T-cell (primary cell): ENCODE data around the gene CLSTN2. TPM values are rescaled to one million over a fixed set of nuclear protein-coding genes. Genes with fewer than 3 reads are reported as not detected.

Experiments used
- ATAC-seq, 4 experiments: fragments of 200-7000 bp in 3 of 4; fragments of 150-1000 bp in 1 of 4; cut with Tn5 transposase; replicated peaks in 1 of 4; 1 replicate in 3 of 4; 2 replicates in 1 of 4; pipeline ENCODE4 v1.10.0; 2021; ENCODE audit warnings: moderate library complexity in 3 of 4, mild to moderate bottlenecking in 2 of 4, moderate number of reproducible peaks in 1 of 4
- CTCF ChIA-PET, 2 donors: fragments of 300-600 bp; sonication (Branson Sonifier 250); formaldehyde crosslinking; loops; one replicate each; lab custom pipeline; 2022; ENCODE audit warnings: antibody characterized with exemption in 2 of 2; lab: Charles Lee
- POLR2A ChIA-PET, 2 donors: fragments of 300-600 bp; sonication (Branson Sonifier 250); formaldehyde crosslinking; loops; one replicate each; lab custom pipeline; 2022; ENCODE audit warnings: antibody characterized with exemption in 2 of 2; lab: Charles Lee
- DNase-seq, 35 experiments: peaks; one replicate each; pipeline versions ENCODE4 v3.0.0 to v3.0.0-alpha.2; 2013 to 2023
- H3K27ac ChIP-seq: one replicate; pipeline ENCODE4 v1.5.1; 2013; ENCODE audit warnings: low read length
- H3K27me3 ChIP-seq, 2 experiments: replicated peaks in 1 of 2; 1 replicate in 1 of 2; 2 replicates in 1 of 2; pipeline versions ENCODE4 v1.6.1 to v1.7.0; 2013; ENCODE audit warnings: low read length in 1 of 2, mixed read lengths in 1 of 2; ENCODE audit not compliant: control insufficient read depth in 2 of 2, insufficient read depth in 2 of 2; ENCODE audit errors: extremely low read depth in 1 of 2
- H3K36me3 ChIP-seq, 2 donors: 1 replicate in 1 of 2; 2 replicates in 1 of 2; pipeline versions ENCODE4 v1.6.1 to v1.7.0; 2013; ENCODE audit warnings: low read length in 1 of 2; ENCODE audit not compliant: control insufficient read depth in 2 of 2, insufficient read depth in 1 of 2; ENCODE audit errors: extremely low read depth in 1 of 2
- H3K4me1 ChIP-seq, 2 experiments: 1 replicate in 1 of 2; 2 replicates in 1 of 2; pipeline versions ENCODE4 v1.6.1 to v1.7.0; 2013; ENCODE audit warnings: low read length in 2 of 2, mixed read lengths in 1 of 2; ENCODE audit not compliant: insufficient read depth in 2 of 2, control insufficient read depth in 1 of 2; ENCODE audit errors: extremely low read depth in 1 of 2
- H3K4me3 ChIP-seq, 2 donors: 1 replicate in 1 of 2; 2 replicates in 1 of 2; pipeline versions ENCODE4 v1.5.1 to v1.7.0; 2013; ENCODE audit warnings: mild to moderate bottlenecking in 2 of 2, low read length in 1 of 2, moderate library complexity in 1 of 2; ENCODE audit not compliant: control insufficient read depth in 1 of 2; ENCODE audit errors: extremely low read depth in 1 of 2
- H3K9me3 ChIP-seq: 2 replicates; pipeline ENCODE4 v1.7.0; 2013
- H3K27ac Mint-ChIP-seq, 2 donors: one replicate each; pipeline ENCODE4 v1.8.0; 2020 to 2021; ENCODE audit warnings: mild to moderate bottlenecking in 2 of 2, mixed read lengths in 2 of 2
- H3K27me3 Mint-ChIP-seq, 2 donors: one replicate each; pipeline ENCODE4 v1.8.0; 2021 to 2022; ENCODE audit warnings: mixed read lengths in 2 of 2
- H3K36me3 Mint-ChIP-seq: one replicate; pipeline ENCODE4 v1.8.0; 2021; ENCODE audit warnings: mixed read lengths
- H3K4me1 Mint-ChIP-seq, 3 donors: one replicate each; pipeline ENCODE4 v1.8.0; 2020 to 2022; ENCODE audit warnings: mixed read lengths in 3 of 3, mild to moderate bottlenecking in 1 of 3
- H3K4me3 Mint-ChIP-seq, 3 donors: one replicate each; pipeline ENCODE4 v1.8.0; 2020 to 2022; ENCODE audit warnings: mild to moderate bottlenecking in 3 of 3, mixed read lengths in 3 of 3, moderate library complexity in 3 of 3
- H3K9me3 Mint-ChIP-seq, 3 donors: one replicate each; pipeline ENCODE4 v1.8.0; 2020 to 2022; ENCODE audit warnings: mixed read lengths in 3 of 3
- WGBS: methylation state at CpG from one replicate; pipeline ENCODE4 v1.1.5; 2013; ENCODE audit warnings: missing lambda C conversion rate; ENCODE audit not compliant: insufficient coverage; 5-methylcytosine and 5-hydroxymethylcytosine counted together
- total RNA-seq, 35 experiments: library from RNA in 6 of 35; stranded (reverse) in 6 of 35; fragments of 120-200 nt in 1 of 35; gene quantifications; one replicate each; pipeline versions ENCODE4 v1.2.1 to v1.2.4 and lab custom pipeline; 2013 to 2026

The CLSTN2 gene
- total RNA-seq, 5 donors from 2014 or later (not counting 1 experiment from before 2014, with no cell fraction given): under 0.01 to 0.12 (median 0.03) TPM; not detected in 2

GRCh38 chr3:140338916-140339315, 403.9 kb downstream of the CLSTN2 start:
- no peak for DNase-seq
- 68% methylated on average over 5 of the region's 6 CpGs for WGBS
- POLR2A ChIA-PET: no interaction called here
- H3K4me1 ChIP-seq: no peaks in the 10 kb centered on the region
- ATAC-seq: no peak
- Mint-ChIP-seq H3K27ac (no peak overlapping the region), H3K9me3 (no peaks in the 10 kb centered on the region), H3K4me3 (no peak overlapping the region), H3K27me3 (peaks cover 0 to 1% of the 10 kb centered on the region in 2 donors), H3K4me1 (no peaks in the 10 kb centered on the region), H3K36me3 (no peaks in the 10 kb centered on the region)
- no peaks in the 10 kb centered on the region for H3K36me3 ChIP-seq
- no peak overlapping the region for H3K4me3 ChIP-seq
- H3K9me3 ChIP-seq: no peaks in the 10 kb centered on the region
- no peak overlapping the region for H3K27ac ChIP-seq
- CTCF ChIA-PET: no interaction called here
- no peaks in the 10 kb centered on the region for H3K27me3 ChIP-seq

GRCh38 chr3:140341203-140341602, 406.2 kb downstream of the CLSTN2 start:
- ChIA-PET POLR2A (no interaction called here), CTCF (no interaction called here)
- no peaks in the 10 kb centered on the region for H3K27me3 Mint-ChIP-seq
- no peaks in the 10 kb centered on the region for H3K4me1 Mint-ChIP-seq
- H3K27ac ChIP-seq: no peak overlapping the region
- H3K9me3 ChIP-seq: no peaks in the 10 kb centered on the region
- ATAC-seq: no peak
- H3K4me3 ChIP-seq: no peak overlapping the region
- H3K9me3 Mint-ChIP-seq: no peaks in the 10 kb centered on the region
- no peaks in the 10 kb centered on the region for H3K4me1 ChIP-seq
- H3K36me3 ChIP-seq: no peaks in the 10 kb centered on the region
- H3K27me3 ChIP-seq: no peaks in the 10 kb centered on the region
- no peak overlapping the region for H3K4me3 Mint-ChIP-seq
- DNase-seq: no peak
- H3K36me3 Mint-ChIP-seq: no peaks in the 10 kb centered on the region
- H3K27ac Mint-ChIP-seq: no peak overlapping the region
- WGBS: 34% methylated on average over 5 of the region's 5 CpGs

GRCh38 chr3:140341817-140342403, 406.9 kb downstream of the CLSTN2 start:
- no peaks in the 10 kb centered on the region for H3K36me3 ChIP-seq
- H3K9me3 ChIP-seq: no peaks in the 10 kb centered on the region
- Mint-ChIP-seq H3K36me3 (no peaks in the 10 kb centered on the region), H3K9me3 (no peaks in the 10 kb centered on the region), H3K4me3 (no peak overlapping the region), H3K27ac (no peak overlapping the region), H3K4me1 (no peaks in the 10 kb centered on the region), H3K27me3 (no peaks in the 10 kb centered on the region)
- POLR2A ChIA-PET: no interaction called here
- no peaks in the 10 kb centered on the region for H3K4me1 ChIP-seq
- H3K27ac ChIP-seq: no peak overlapping the region
- no peak for DNase-seq
- no peak overlapping the region for H3K4me3 ChIP-seq
- H3K27me3 ChIP-seq: no peaks in the 10 kb centered on the region
- CTCF ChIA-PET: no interaction called here
- WGBS: 96% methylated on average over 3 of the region's 5 CpGs
- no peak for ATAC-seq

GRCh38 chr3:140342668-140343067, 407.7 kb downstream of the CLSTN2 start:
- POLR2A ChIA-PET: no interaction called here
- Histone ChIP-seq H3K4me3 (no peak overlapping the region), H3K4me1 (no peaks in the 10 kb centered on the region), H3K36me3 (no peaks in the 10 kb centered on the region), H3K27ac (no peak overlapping the region), H3K9me3 (no peaks in the 10 kb centered on the region), H3K27me3 (no peaks in the 10 kb centered on the region)
- Mint-ChIP-seq H3K4me3 (no peak overlapping the region), H3K27ac (no peak overlapping the region), H3K9me3 (no peaks in the 10 kb centered on the region), H3K4me1 (no peaks in the 10 kb centered on the region), H3K27me3 (no peaks in the 10 kb centered on the region), H3K36me3 (no peaks in the 10 kb centered on the region)
- 25% methylated on average over 1 of the region's 2 CpGs for WGBS
- ATAC-seq (no peak), DNase-seq (no peak)
- CTCF ChIA-PET: no interaction called here

GRCh38 chr3:140343211-140344081, 408.5 kb downstream of the CLSTN2 start:
- H3K27me3 ChIP-seq: no peaks in the 10 kb centered on the region
- no peaks in the 10 kb centered on the region for H3K36me3 ChIP-seq
- no peaks in the 10 kb centered on the region for H3K4me1 ChIP-seq
- no peaks in the 10 kb centered on the region for H3K4me1 Mint-ChIP-seq
- ChIA-PET POLR2A (no interaction called here), CTCF (no interaction called here)
- no peak for ATAC-seq
- H3K4me3 ChIP-seq: no peak overlapping the region
- no peaks in the 10 kb centered on the region for H3K9me3 Mint-ChIP-seq
- no peaks in the 10 kb centered on the region for H3K36me3 Mint-ChIP-seq
- H3K27me3 Mint-ChIP-seq: no peaks in the 10 kb centered on the region
- no peaks in the 10 kb centered on the region for H3K9me3 ChIP-seq
- H3K27ac Mint-ChIP-seq: no peak overlapping the region
- no peak for DNase-seq
- WGBS: 94% methylated on average over 5 of the region's 8 CpGs
- H3K27ac ChIP-seq: no peak overlapping the region
- no peak overlapping the region for H3K4me3 Mint-ChIP-seq

GRCh38 chr3:140344082-140344454, 409.1 kb downstream of the CLSTN2 start:
- Mint-ChIP-seq H3K9me3 (peaks cover 0 to 4% (median 0%) of the 10 kb centered on the region in 3 donors), H3K4me3 (no peak overlapping the region), H3K27me3 (no peaks in the 10 kb centered on the region), H3K36me3 (no peaks in the 10 kb centered on the region), H3K4me1 (no peaks in the 10 kb centered on the region), H3K27ac (no peak overlapping the region)
- Histone ChIP-seq H3K4me1 (no peaks in the 10 kb centered on the region), H3K9me3 (no peaks in the 10 kb centered on the region), H3K27me3 (no peaks in the 10 kb centered on the region), H3K4me3 (no peak overlapping the region), H3K27ac (no peak overlapping the region), H3K36me3 (no peaks in the 10 kb centered on the region)
- no peak for DNase-seq
- WGBS: no CpG with 5 or more reads among the region's 5 CpGs
- ATAC-seq: no peak
- ChIA-PET CTCF (no interaction called here), POLR2A (no interaction called here)
